Breast epithelium (tissue), 3 donors: Measurements from ENCODE around the gene DYNC1I1.

Experiments used
- CTCF ChIP-seq, 3 donors: fragments of 450-650 bp; IDR thresholded peaks; one replicate each; pipeline ENCODE4 v1.5.1; 2016 to 2017; ENCODE audit warnings: antibody characterized with exemption in 3 of 3, mild to moderate bottlenecking in 3 of 3, moderate library complexity in 3 of 3
- POLR2A ChIP-seq: fragments of 450-650 bp; IDR thresholded peaks from one replicate; pipeline ENCODE4 v1.6.1; 2016; ENCODE audit warnings: antibody characterized with exemption, mild to moderate bottlenecking, moderate library complexity
- POLR2AphosphoS5 ChIP-seq, 3 donors: sonication (generic); formaldehyde crosslinking; IDR thresholded peaks; one replicate each; pipeline ENCODE4 v1.6.1; 2017; ENCODE audit warnings: antibody characterized with exemption in 3 of 3

- TF ChIP-seq CTCF (IDR thresholded peaks at IDR 0.05) (no peak), POLR2A (no peak), POLR2AphosphoS5 (IDR thresholded peaks at IDR 0.05) (no peak)
Measured at GRCh38 chr7:95776561-95777185, 4.3 kb downstream of the DYNC1I1 start.
